HG03354 (cell line): ENCODE measurements around the gene ELK1.
"Not testable (repeated sequence)": the region's sequence is repeated elsewhere in the genome, so short reads cannot be mapped to it uniquely, and the experiment has no call there.

Source experiments
- ATAC-seq: cut with Tn5 transposase; IDR thresholded peaks from one replicate; pipeline ENCODE4 v1.9.1; 2021; ENCODE audit warnings: mild to moderate bottlenecking; ENCODE audit not compliant: unreplicated experiment, poor library complexity, severe bottlenecking

The ELK1 gene

DNA sequence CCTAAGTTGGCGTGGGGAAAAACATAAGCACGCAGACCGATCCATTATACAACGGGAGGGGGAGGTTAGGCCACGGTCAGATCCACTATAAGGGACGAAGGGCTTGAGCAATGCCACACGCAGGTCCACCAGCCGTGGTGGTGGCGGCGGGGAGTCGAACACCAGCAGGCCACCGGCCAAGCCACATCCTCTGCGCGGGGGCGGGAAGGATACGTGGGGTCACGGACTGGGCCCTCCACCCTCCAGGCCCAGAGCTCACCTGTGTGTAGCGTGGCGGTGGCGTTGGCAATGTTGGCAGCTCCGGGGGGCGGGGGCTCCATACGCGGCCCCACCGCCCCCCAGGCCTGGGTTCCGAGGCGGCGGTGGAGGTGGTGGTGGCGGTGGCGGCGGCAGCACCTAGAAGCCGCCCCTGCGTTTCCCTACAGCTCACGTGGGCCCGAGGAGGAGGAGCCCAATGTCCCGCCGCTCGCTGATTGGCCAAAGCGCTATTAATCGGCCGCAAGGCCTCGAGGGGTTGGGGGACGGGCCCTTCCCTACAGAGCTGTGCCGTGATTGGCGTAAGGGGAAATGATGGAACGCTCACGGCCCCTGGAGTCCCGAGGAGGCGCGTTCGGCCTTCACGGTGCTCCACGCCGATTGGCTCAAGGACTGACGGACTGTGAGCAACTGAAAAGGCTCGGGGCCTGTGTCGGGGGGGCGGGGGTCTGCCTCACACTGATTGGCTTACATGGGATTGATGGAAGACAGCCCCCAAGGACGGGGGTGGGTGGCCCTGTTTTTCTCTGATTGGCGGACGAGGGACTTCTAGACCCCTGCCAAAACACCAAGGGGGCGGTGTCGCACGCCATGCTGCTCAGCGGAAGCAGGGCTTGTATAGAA lies at the start of gene ELK1:
TSS of gene ELK1 (minus strand) at position 400 of the 879 bp plus-strand sequence. CDS start 9,122 bp downstream, outside the sequence.
- peak; percentile 88 for ATAC-seq

DNA sequence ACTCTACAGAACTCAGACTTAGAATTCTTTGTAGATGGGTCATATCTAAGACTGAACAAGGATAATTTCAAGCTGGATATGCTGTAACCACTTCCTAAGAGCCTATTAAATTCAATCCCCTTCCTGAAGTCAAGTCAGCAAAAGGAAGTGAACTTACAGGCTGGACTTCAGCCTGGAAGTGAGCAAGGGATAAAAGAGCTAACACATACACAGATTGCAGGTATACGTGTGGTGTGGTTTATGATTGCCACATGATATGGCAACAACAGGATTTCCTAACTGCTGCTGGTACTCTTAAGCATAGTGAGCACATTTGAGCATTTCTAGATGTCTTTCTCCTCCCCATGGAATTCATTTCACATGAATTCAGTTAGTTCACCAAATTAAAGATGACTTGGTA lies 46.8 kb upstream of the ELK1 start:
- ATAC-seq = no peak

- no peak for ATAC-seq
Observed at GRCh38 chrX:47690175-47690574, 39.8 kb upstream of the ELK1 start.

- ATAC-seq = no peak
Observed at GRCh38 chrX:47687263-47687662, 36.9 kb upstream of the ELK1 start.

GRCh38 chrX:47683829-47684205 lies 33.5 kb upstream of the ELK1 start:
- ATAC-seq = no peak

- ATAC-seq = no peak
Observed at GRCh38 chrX:47683184-47683828, 32.9 kb upstream of the ELK1 start.

DNA sequence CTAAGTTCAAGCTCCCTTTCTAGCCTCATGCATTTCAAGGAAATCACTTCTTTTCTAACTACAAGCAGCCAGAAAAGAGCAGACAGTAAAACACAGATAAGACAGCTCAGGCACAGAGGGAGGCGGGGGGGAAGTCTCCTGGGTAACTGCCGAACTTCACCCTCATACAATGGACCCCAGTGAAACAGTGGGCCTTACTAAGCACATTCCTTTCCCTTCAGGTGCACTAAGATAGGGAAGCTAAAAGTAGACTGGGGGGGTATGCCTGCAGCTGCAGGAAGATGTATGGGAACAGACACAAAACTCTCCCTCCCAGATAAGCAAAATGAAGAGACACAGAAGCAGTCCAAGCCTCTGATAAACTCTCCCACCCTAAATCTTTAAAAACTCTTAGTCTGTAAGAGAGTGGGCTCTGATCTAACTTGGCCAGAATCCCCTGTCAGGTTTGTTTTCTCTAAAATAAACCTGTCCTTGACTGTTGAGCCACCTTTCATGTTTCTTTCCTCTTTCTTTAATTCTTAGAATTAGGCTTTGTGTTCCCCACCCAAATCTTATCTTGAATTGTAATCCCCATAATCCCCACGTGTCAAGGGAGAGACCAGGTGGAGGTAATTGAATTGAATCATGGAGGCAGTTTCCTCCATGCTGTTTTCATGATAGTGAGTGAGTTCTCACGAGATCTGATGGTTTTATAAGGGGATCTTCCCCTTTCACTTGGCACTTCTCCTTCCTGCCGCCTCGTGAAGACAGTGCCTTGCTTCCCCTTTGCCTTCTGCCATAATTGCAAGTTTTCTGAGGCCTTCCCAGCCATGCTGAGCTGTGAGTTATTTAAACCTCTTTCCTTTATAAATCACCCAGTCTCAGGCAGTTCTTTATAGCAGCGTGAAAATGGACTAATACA lies 25.8 kb upstream of the ELK1 start:
- ATAC-seq = not testable (repeated sequence)

GRCh38 chrX:47674776-47675175 lies 24.4 kb upstream of the ELK1 start:
- ATAC-seq = no peak

DNA sequence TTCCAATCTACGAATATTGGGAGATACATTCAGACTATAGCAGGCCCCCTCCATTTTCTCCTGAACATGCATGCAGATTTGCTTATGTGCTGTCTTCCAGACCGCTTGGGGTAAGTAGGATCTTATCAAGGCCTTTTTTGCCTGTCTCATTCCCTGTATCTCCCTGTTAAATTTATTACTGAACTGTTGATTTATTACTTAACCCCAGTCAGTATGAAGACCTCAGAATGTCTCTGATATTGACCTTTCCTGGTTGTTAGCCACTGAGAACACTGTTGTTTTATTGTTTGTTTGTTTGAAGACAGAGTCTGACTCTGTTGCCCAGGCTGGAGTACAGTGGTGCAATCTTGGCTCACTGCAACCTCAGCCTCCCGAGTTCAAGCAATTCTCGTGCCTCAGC lies 15.4 kb upstream of the ELK1 start:
- not testable (repeated sequence) for ATAC-seq

GRCh38 chrX:47664737-47665136 lies 14.4 kb upstream of the ELK1 start:
- no peak for ATAC-seq

DNA sequence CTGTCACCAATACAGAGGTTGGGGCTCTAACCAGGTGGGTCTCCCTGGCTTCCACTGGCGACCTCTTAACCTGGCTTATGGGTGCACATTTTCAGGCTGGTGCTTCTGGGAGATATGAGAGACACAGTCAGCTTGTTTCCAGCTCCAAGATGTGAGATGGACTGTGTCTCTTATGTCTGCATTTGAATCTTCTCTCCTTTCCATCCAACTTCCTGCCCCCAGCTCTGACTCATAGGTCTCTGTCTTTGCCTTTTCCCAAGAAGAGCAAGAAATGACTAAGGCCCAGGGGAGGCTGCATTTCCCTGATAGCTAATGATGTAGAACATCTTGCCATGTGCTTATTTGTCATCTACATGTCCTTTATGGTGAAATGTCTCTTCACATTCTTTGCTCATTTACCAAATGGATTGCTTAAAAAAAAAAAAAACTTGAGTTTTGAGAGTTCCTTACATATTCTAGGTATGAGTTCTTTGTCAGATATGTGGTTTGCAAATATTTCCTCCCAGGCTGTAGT lies 11.8 kb upstream of the ELK1 start:
- ATAC-seq = no peak

DNA sequence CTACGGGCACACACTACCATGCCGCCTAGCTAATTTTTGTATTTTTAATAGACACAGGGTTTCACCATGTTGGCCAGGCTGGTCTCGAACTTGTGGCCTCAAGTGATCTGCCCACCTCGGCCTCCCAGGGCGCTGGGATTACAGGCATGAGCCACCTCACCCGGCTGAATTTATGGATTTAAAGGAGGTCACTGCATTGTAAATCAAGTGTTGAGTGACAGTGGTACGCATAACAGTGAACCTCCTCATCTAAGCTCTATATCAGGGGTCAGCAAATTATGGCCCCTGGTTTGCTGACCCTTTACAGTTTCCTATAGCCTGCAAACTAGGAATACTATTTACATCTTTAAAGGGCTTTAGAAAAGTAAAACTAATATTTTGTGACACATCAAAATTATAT lies 11.2 kb upstream of the ELK1 start:
- no peak for ATAC-seq

- ATAC-seq = no peak
Observed at GRCh38 chrX:47659421-47659726, 9.0 kb upstream of the ELK1 start.

DNA sequence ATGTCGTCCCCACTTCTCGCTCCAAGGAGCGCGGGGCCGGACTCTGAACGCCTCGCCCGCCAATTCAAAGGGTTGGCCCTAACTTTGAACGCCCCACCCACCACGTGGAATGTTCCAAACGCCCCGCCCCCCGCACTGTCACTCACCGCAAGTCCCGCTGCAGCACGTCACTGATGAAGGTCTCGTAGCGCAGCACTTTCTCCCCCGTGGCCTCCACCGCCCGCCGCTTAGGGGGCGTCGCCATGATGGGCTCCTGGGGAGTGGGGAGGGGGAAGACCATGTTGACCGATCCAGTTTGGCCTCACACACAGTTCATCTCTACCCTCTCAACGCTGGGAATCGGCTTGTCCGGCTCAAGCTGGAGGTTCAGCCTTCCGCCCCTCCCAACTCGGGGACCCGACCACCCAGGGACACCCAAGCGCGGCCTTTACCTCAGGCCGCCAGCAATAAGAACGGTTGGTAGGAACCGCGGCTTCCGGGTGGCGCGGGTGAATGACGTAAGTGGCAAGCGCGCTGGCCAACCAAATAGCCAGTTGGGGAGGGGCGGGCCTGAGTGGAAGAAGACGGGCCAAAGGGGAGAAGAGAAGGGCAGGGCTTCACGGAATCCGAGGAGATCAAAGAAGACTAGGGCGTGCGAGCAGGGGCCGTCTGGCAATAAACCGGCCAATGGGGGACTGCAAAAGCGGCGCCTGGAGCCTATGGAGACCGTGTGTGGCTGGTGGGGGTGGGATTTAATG lies 8.5 kb upstream of the ELK1 start, which contains the start of gene UXT:
TSS of gene UXT (minus strand) at position 497 of the 737 bp plus-strand sequence. CDS start at position 244, 253 bp downstream.
- ATAC-seq = peak; percentile 80

GRCh38 chrX:47658301-47658683 lies 7.9 kb upstream of the ELK1 start:
- no peak for ATAC-seq

GRCh38 chrX:47651043-47651905 lies 911 bp upstream of the ELK1 start:
- ATAC-seq = no peak

DNA sequence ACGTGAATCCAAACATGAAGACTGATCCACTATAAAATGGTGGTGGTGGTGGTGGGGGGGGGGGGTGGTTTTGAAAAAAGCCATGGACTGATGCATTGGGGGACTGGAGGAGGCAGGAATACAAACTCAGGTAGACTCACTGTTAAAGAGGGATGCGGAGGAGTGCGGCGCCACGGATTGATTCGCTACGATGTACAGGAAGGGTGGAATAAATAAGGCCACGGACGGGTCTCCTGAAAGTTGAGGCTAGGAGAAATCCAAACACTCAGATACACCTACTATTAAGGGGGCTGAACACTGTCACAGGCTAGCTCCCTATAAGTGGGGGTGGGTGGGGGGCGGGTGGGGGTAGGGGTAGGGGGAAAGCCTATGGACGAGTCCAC lies 591 bp downstream of the ELK1 start:
- no peak for ATAC-seq

GRCh38 chrX:47649271-47649670 lies 1.1 kb downstream of the ELK1 start:
- ATAC-seq = no peak

DNA sequence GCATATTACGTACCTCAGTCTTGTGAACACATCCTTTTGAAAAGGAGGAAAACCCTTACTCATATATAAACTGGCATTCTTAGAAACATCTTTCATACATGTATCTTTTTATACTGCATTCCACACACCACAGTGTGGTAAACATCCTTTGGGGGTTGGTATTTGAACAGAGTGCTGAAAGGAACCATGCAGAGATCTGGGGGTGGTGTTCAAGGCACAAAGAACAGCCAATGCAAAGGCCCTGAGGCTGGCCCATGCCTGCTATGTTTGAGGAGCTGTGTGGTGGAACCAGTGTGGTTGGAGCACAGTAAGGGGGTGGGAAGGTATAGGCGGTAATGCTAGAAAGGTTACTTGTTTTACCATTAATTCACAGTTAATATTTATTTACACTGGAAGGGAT lies 2.0 kb downstream of the ELK1 start:
- no peak for ATAC-seq
